Measurements from ENCODE around the gene ZNF580.

- TF ChIP-seq EZH2 (IDR thresholded peaks at IDR 0.05; ENCODE audit: borderline replicate concordance, low read length) = no peak
- TF ChIP-seq, protein P1, sequence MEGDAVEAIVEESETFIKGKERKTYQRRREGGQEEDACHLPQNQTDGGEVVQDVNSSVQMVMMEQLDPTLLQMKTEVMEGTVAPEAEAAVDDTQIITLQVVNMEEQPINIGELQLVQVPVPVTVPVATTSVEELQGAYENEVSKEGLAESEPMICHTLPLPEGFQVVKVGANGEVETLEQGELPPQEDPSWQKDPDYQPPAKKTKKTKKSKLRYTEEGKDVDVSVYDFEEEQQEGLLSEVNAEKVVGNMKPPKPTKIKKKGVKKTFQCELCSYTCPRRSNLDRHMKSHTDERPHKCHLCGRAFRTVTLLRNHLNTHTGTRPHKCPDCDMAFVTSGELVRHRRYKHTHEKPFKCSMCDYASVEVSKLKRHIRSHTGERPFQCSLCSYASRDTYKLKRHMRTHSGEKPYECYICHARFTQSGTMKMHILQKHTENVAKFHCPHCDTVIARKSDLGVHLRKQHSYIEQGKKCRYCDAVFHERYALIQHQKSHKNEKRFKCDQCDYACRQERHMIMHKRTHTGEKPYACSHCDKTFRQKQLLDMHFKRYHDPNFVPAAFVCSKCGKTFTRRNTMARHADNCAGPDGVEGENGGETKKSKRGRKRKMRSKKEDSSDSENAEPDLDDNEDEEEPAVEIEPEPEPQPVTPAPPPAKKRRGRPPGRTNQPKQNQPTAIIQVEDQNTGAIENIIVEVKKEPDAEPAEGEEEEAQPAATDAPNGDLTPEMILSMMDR (IDR thresholded peaks at IDR 0.05; ENCODE audit: low read length) = no peak
Measured at GRCh38 chr19:55660991-55661390, 20.2 kb downstream of the ZNF580 start.
